Transverse colon (tissue), 3 donors: ENCODE data around the gene HSPH1.

Experiments
- CTCF ChIP-seq, 5 experiments: fragments of 200-600 bp in 3 of 5; fragments of 450-650 bp in 2 of 5; sonication (generic) in 3 of 5; IDR thresholded peaks; 1 replicate in 2 of 5; 2 replicates in 3 of 5; pipeline ENCODE4 v1.5.1; 2016 to 2017; ENCODE audit warnings: antibody characterized with exemption in 5 of 5, inconsistent platforms in 3 of 5, mild to moderate bottlenecking in 2 of 5, moderate library complexity in 1 of 5
- EP300 ChIP-seq: sonication (generic); formaldehyde crosslinking; IDR thresholded peaks from one replicate; pipeline ENCODE4 v1.6.1; 2017; ENCODE audit warnings: antibody characterized with exemption, low read depth
- POLR2A ChIP-seq: fragments of 450-650 bp; IDR thresholded peaks from one replicate; pipeline ENCODE4 v1.6.1; 2016; ENCODE audit warnings: antibody characterized with exemption, mild to moderate bottlenecking, moderate library complexity

GRCh38 chr13:31090961-31091624 lies 70.6 kb downstream of the HSPH1 start:
- TF ChIP-seq POLR2A (no peak), CTCF (IDR thresholded peaks at IDR 0.05) (no peak), EP300 (no peak)
